Esophagus squamous epithelium (tissue), 5 donors: ENCODE results near the gene LDLRAD2. TPM values are rescaled to one million over a fixed set of nuclear protein-coding genes. Genes with fewer than 3 reads are reported as not detected.

Source experiments
- DNase-seq: peaks from one replicate; lab custom pipeline; 2025; lab: John Stamatoyannopoulos, UW
- H3K27ac ChIP-seq, 4 donors: fragments of 200-600 bp; sonication (generic); one replicate each; pipeline ENCODE4 v1.5.1; 2016 to 2019; ENCODE audit warnings: mild to moderate bottlenecking in 1 of 4
- H3K27me3 ChIP-seq, 4 donors: fragments of 200-600 bp; sonication (generic); 1 replicate in 3 of 4; 2 replicates in 1 of 4; pipeline versions ENCODE4 v1.5.1 to v1.6.0; 2017 to 2021; ENCODE audit warnings: antibody characterized with exemption in 1 of 4
- H3K36me3 ChIP-seq, 3 donors: fragments of 200-600 bp; sonication (generic); one replicate each; pipeline ENCODE4 v1.5.1; 2016 to 2019
- H3K4me1 ChIP-seq, 3 donors: fragments of 200-600 bp; sonication (generic); one replicate each; pipeline ENCODE4 v1.5.1; 2017 to 2019
- H3K4me3 ChIP-seq, 4 donors: fragments of 200-600 bp; sonication (generic); 1 replicate in 3 of 4; 2 replicates in 1 of 4; pipeline ENCODE4 v1.5.1; 2016 to 2019; ENCODE audit warnings: mild to moderate bottlenecking in 2 of 4, moderate library complexity in 1 of 4
- H3K9me3 ChIP-seq, 3 donors: fragments of 200-600 bp; sonication (generic); one replicate each; pipeline ENCODE4 v1.5.1; 2016 to 2019
- POLR2A ChIP-seq, 4 donors: fragments of 450-650 bp; IDR thresholded peaks; one replicate each; pipeline ENCODE4 v1.6.1; 2017; ENCODE audit warnings: antibody characterized with exemption in 4 of 4, mild to moderate bottlenecking in 4 of 4, moderate library complexity in 3 of 4
- WGBS, 2 donors: methylation state at CpG; one replicate each; pipeline ENCODE4 v1.1.5; 2018; 5-methylcytosine and 5-hydroxymethylcytosine counted together
- intact Hi-C: fragments of 100-400 bp; cut with DNase I; formaldehyde crosslinking; loops from one replicate; pipeline ENCODE4 v1.15.0; 2022
- total RNA-seq, 4 donors: library from RNA; depleted of rRNA; stranded (reverse); fragments of >200 nt; gene quantifications; one replicate each; pipeline ENCODE4 v1.1.0, GENCODE V29; 2016
- TF ChIP-seq, protein P1 (sequence below), 6 experiments: fragments of 450-650 bp in 4 of 6; fragments of 200-600 bp in 2 of 6; sonication (generic) in 2 of 6; IDR thresholded peaks; one replicate each; pipeline ENCODE4 v1.5.1; 2016 to 2019; ENCODE audit warnings: antibody characterized with exemption in 6 of 6, mild to moderate bottlenecking in 4 of 6, moderate library complexity in 4 of 6
- donor health status: DM: yes; HTN: yes; CAD: no.

Gene LDLRAD2
- total RNA-seq, 4 donors from 2014 or later: not detected

DNA sequence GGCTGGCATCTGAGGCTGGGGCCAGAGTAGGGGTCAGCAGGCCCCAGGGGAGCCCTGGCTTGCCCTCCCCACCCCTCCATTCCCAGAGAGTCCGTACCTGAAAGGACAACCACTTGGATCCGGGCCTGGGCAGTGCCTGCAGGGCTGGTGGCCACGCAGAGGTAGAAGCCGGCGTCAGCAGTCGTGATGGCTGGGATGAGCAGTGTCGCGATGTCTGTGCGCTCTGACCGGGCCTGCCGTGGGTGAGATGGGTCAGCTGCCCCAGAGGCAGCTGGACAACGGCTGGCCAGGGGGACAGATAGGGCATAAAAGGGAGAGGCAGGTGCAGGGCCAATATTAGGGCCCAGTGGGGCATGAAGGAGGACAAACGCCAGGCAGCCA lies 42.7 kb downstream of the LDLRAD2 start:
- Histone ChIP-seq H3K4me3 (no peak overlapping the region), H3K36me3 (peaks cover 33 to 100% (median 76%) of the 10 kb centered on the region in 3 donors), H3K27ac (no peak overlapping the region), H3K9me3 (no peaks in the 10 kb centered on the region), H3K4me1 (no peaks in the 10 kb centered on the region), H3K27me3 (no peaks in the 10 kb centered on the region)
- DNase-seq: no peak
- TF ChIP-seq, protein P1, sequence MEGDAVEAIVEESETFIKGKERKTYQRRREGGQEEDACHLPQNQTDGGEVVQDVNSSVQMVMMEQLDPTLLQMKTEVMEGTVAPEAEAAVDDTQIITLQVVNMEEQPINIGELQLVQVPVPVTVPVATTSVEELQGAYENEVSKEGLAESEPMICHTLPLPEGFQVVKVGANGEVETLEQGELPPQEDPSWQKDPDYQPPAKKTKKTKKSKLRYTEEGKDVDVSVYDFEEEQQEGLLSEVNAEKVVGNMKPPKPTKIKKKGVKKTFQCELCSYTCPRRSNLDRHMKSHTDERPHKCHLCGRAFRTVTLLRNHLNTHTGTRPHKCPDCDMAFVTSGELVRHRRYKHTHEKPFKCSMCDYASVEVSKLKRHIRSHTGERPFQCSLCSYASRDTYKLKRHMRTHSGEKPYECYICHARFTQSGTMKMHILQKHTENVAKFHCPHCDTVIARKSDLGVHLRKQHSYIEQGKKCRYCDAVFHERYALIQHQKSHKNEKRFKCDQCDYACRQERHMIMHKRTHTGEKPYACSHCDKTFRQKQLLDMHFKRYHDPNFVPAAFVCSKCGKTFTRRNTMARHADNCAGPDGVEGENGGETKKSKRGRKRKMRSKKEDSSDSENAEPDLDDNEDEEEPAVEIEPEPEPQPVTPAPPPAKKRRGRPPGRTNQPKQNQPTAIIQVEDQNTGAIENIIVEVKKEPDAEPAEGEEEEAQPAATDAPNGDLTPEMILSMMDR (IDR thresholded peaks at IDR 0.05): no peak
- no peak for TF ChIP-seq POLR2A (IDR thresholded peaks at IDR 0.05)
- intact Hi-C loops: no loop called here
- WGBS, 2 donors: 86 to 94% methylated on average over 2 to 5 of the region's 13 CpGs

DNA sequence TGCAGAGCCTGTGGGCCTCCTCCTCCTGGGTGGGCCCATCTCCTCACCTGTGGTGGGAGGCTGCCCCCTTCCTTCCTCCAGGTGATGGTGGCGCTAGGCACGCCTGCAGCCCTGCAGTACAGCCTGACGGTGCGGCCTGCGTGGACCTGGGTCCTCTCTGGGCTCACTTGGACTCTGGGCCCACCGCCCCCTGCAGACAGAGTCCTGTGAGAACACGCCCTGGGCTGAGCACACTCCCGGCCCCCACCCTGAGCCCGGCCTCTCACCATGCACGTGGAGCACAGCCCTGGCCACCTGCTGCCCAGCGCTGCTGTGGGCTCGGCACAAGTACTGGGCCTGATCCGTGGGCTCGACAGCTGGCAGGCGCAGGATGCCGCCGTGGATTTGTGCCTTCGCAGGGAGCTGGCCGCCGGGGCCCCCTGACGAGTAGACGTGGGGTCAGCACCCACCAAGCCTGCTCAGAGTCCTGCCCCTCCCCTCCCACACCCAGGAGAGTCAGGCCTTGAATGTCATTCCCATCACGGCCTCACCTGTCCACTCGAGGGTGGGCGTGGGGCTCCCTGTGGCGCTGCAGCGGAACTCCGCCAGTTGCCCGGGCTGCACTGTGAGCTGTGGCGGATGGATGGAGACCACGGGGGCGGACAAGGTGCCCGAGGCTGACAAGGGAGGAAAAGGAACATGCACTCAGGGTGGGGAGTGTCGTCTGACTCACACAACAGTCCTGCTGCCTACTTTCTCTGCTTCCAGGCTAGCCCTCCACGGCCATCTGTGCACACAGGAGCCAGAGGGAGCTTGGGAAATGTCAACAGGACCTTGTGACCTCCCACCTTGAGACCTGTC lies 43.4 kb downstream of the LDLRAD2 start:
- no peak for DNase-seq
- WGBS, 2 donors: 57 to 73% methylated on average over 4 to 14 of the region's 35 CpGs

DNA sequence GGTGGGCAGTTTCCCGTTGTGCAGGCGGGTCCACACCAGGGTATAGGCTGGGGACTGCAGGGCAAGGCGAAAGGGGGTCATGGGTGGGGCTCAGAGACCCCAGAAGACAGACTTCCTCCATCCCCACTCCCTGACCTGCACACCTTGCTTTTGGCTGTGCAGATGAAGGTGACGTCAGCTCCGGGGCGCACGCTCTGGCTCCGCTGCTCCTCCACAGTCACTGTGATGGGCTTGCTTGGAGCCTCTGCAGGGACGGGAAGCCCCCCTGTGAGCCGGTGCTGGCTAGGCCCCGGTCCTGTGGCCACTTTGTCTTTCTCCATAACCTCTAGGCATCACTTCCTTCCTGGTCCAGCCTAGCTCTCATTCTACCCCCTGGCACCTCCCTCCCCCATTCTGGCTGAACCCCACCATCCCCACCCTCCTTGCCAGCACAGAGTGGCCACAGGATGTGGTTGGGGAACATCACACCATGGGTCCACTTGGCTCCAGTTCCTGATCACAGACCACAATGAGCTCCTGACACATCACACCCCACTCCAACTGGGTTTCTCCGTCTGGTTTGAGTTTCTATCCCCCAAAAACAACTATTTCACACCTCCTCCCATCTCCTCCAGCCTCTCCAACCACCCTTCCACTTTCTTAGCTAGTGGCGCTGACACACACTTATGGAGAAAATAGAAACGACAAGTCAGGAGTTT lies 45.2 kb downstream of the LDLRAD2 start:
- intact Hi-C loops: no loop called here
- Histone ChIP-seq H3K9me3 (no peaks in the 10 kb centered on the region), H3K4me3 (no peak overlapping the region), H3K4me1 (peaks cover 0 to 9% (median 4%) of the 10 kb centered on the region in 3 donors), H3K36me3 (peaks cover 28 to 100% (median 74%) of the 10 kb centered on the region in 3 donors), H3K27me3 (no peaks in the 10 kb centered on the region), H3K27ac (peak overlapping the region in 1 of 4 donors; percentile 31)
- no peak for DNase-seq
- no peak for TF ChIP-seq POLR2A (IDR thresholded peaks at IDR 0.05)
- TF ChIP-seq, protein P1 (IDR thresholded peaks at IDR 0.05): no peak
- WGBS, 2 donors: 75 to 85% methylated on average over 9 to 11 of the region's 14 CpGs

More for the DNA sequence above, 43.4 kb downstream of the LDLRAD2 start:
- peaks cover 33 to 100% (median 76%) of the 10 kb centered on the region in 3 donors for H3K36me3 ChIP-seq
- H3K9me3 ChIP-seq: no peaks in the 10 kb centered on the region
- no peak for TF ChIP-seq POLR2A (IDR thresholded peaks at IDR 0.05)
- TF ChIP-seq, protein P1 (IDR thresholded peaks at IDR 0.05): no peak
- no peak overlapping the region for H3K4me3 ChIP-seq
- no peaks in the 10 kb centered on the region for H3K27me3 ChIP-seq
- intact Hi-C loops: no loop called here
- H3K4me1 ChIP-seq: no peaks in the 10 kb centered on the region
- peak overlapping the region in 3 of 4 donors; percentile 2 to 19 (median 9) for H3K27ac ChIP-seq

DNA sequence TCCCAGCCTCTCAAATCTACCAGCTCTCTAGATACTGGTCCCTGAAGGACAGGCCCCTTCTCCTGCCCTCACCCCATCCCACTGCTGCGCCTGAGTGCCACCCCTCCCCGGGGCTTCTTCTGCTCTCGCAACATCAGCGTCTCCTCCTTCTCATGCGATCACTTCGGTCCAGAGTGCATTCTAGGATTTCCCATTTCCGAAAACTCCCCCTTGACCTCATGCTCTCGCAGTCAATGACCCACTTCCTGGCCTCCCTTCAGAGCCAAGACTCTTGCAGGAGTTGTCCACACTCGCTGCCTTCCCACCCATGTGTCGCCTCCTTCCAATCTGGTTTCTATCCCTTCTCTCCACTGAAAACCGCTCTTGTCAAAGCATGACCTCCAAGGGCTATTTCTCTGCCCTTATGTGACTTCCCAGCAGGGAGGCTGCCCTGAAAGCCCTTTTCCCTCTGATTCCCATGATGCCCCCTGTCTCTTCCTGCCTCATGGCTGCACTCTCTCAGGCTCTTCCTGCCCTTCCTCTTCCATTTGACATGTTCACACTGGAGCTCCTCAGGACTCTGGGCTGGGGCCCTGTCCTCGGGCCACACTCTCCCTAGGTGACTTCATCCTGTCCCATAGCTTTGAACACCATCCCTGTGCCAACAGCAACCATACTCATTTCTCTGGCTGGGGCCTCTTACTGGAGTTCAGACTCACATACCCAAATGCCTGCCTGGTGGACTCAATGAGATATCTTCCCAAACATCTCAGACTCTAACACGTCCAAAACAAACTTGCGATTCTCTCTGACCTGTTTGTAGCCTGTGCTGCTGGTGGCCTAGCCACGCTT lies 46.0 kb downstream of the LDLRAD2 start:
- intact Hi-C loops: no loop called here
- Histone ChIP-seq H3K9me3 (no peaks in the 10 kb centered on the region), H3K27ac (peak overlapping the region in 3 of 4 donors; percentile 2 to 31 (median 10)), H3K4me3 (no peak overlapping the region), H3K36me3 (peaks cover 21 to 93% (median 66%) of the 10 kb centered on the region in 3 donors), H3K4me1 (peaks cover 0 to 13% (median 4%) of the 10 kb centered on the region in 3 donors), H3K27me3 (no peaks in the 10 kb centered on the region)
- TF ChIP-seq POLR2A (IDR thresholded peaks at IDR 0.05): no peak
- TF ChIP-seq, protein P1 (IDR thresholded peaks at IDR 0.05): no peak
- WGBS, 2 donors: 76 to 79% methylated on average over 15 of the region's 15 CpGs
- DNase-seq: no peak
